GM19397 (cell line): ENCODE data around the gene OR4K14.
"Not testable (repeated sequence)": the region's sequence is repeated elsewhere in the genome, so short reads cannot be mapped to it uniquely, and the experiment has no call there.

Experiments
- ATAC-seq: cut with Tn5 transposase; IDR thresholded peaks from one replicate; pipeline ENCODE4 v1.9.1; 2021; ENCODE audit warnings: mild to moderate bottlenecking, moderate library complexity; ENCODE audit not compliant: unreplicated experiment

Gene OR4K14

GRCh38 chr14:20019257-20019865 lies at the start of gene OR4K14:
TSS of gene OR4K14 (minus strand) at chr14:20019307. CDS start at chr14:20015193, 4,114 bp downstream.
- ATAC-seq: no peak

GRCh38 chr14:20059745-20060144 lies 40.6 kb upstream of the OR4K14 start, which contains the start of gene OR4L1:
TSS of gene OR4L1 (plus strand) at chr14:20060045. CDS start at chr14:20060045, 0 bp downstream.
- ATAC-seq: no peak

GRCh38 chr14:20048202-20048601 lies 29.1 kb upstream of the OR4K14 start:
- no peak for ATAC-seq

- ATAC-seq: no peak
These were observed 25.1 kb upstream of the OR4K14 start for GRCh38 chr14:20044243-20044642.

- ATAC-seq: no peak
These were observed 16.8 kb upstream of the OR4K14 start, which contains the start of gene OR4K13 for GRCh38 chr14:20035938-20036337. TSS of gene OR4K13 (minus strand) at chr14:20036038. CDS start at chr14:20034758, 1,280 bp downstream.

GRCh38 chr14:20035449-20035848 lies 16.3 kb upstream of the OR4K14 start:
- no peak for ATAC-seq

- ATAC-seq: no peak
These were observed 12.0 kb upstream of the OR4K14 start for GRCh38 chr14:20031058-20031457.

GRCh38 chr14:20008156-20008555 lies 11.0 kb downstream of the OR4K14 start:
- no peak for ATAC-seq

GRCh38 chr14:20002319-20002718 lies 16.8 kb downstream of the OR4K14 start:
- ATAC-seq: no peak

GRCh38 chr14:20001863-20002262 lies 17.2 kb downstream of the OR4K14 start, which contains the start of gene OR4Q2:
TSS of gene OR4Q2 (plus strand) at chr14:20002163.
- ATAC-seq: no peak

GRCh38 chr14:19993438-19993837 lies 25.7 kb downstream of the OR4K14 start:
- no peak for ATAC-seq

GRCh38 chr14:19975291-19975690 lies 43.8 kb downstream of the OR4K14 start, which contains the start of gene OR4K15:
TSS of gene OR4K15 (plus strand) at chr14:19975591. CDS start at chr14:19975591, 0 bp downstream.
- ATAC-seq: no peak

- ATAC-seq: no peak
These were observed 44.3 kb downstream of the OR4K14 start for GRCh38 chr14:19974844-19975243.

GRCh38 chr14:19969735-19970134 lies 49.4 kb downstream of the OR4K14 start:
- ATAC-seq: not testable (repeated sequence)
